Stimulated activated CD4-positive, alpha-beta T cell treated with anti-CD3 and anti-CD28 coated beads, TNF-alpha, amount 100 ng/mL, for 1 hour (primary cell): ENCODE measurements around the gene GLIS2.

ENCODE experiments used
- DNase-seq, 3 donors: peaks; one replicate each; pipeline ENCODE4 v3.0.0-alpha.2; 2020; ENCODE audit warnings: low read depth in 3 of 3, low spot score in 1 of 3

The GLIS2 gene

DNA sequence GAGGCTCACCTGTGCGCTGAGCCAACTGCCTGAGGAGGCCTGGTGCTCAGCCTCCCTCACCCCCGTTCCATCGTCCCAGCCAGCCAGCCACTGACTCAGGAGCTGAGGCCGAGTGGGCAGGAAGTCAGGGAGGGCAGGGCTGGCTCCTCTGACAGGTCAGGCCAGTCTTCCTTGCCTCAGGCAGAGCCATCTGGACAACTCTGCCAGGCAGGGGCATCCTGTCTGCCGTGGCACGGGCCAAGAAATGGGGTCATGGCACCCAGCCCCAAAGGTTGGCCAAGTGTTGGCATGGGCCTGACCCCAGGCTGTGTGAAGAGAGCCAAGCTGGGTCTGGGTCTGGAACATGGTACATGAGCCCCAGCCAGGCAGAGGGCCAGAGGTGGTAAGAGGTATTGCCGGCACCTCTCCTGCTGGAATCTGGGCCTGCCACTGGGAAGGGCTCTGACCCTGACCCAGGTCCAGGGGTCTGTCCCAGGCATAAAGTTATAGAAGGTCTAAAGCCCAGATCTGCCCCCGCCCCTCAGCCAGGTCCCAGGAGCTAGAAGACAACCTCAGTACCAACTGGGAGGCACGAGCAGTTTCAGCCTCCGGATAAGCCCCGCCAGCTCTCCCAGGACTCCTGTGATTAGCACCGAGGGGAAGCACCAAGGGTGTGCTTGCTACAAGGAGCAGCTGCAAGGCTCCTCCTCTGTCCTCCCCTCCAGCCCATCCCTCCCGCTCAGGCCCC, 53.3 kb downstream of the GLIS2 start:
- no peak for DNase-seq

DNA sequence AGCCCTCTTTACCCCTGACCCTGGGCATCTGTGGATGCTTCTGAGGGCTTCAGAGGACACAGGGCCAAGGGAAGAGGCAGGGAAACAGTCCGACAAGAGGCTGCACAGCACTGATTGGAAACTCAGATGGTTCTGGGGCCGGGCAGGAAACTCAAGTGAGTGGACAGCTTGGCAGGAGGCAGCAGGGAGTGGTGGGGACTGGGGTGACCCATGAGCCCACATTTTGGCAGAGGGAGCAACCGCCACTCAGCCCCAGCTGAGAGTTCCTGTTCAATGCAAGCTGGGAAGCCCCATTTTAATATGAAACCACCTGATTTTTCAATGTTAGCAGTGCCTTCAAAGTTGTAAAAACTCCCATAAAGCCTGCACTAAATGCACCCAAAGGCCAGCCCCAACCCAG, 54.3 kb downstream of the GLIS2 start:
- no peak for DNase-seq

DNA sequence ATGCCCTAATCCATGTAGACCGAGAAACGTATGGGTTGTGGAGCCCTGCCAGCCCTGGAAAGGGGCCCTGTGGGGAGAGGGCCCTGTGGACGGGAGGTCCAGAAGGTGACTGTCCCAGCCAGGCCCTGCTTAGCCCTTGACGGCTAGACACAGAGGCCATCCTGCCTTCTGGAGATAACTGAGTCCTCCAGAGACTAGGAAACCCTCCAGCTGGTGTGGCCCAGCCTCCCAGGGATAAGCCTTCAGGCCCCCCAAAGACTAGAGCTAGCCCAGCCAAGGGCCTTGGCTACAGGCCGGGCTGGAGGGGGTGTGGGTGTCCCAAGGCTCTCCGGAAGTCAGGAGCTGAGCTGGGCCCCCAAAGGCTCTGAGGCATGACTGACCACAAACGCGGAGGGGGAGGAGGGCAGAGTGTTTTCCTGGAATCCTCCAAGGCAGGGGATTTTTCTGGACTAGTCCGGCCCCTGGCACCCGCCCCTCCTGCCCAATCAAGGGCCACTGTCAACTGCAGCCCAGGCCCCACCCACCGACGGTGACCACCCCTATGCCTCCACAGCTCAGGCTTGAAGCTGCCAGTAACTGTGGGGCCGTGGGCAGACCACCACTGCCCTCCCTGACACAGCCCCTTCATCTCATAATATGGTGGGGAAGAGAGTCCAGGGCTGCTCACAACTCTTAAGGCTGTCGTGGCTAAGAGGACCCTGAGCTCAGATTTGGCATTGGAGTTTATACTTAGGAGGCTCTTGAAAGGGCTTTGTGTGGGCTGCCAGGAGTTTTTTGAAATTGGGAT, 54.9 kb downstream of the GLIS2 start:
- DNase-seq = no peak

DNA sequence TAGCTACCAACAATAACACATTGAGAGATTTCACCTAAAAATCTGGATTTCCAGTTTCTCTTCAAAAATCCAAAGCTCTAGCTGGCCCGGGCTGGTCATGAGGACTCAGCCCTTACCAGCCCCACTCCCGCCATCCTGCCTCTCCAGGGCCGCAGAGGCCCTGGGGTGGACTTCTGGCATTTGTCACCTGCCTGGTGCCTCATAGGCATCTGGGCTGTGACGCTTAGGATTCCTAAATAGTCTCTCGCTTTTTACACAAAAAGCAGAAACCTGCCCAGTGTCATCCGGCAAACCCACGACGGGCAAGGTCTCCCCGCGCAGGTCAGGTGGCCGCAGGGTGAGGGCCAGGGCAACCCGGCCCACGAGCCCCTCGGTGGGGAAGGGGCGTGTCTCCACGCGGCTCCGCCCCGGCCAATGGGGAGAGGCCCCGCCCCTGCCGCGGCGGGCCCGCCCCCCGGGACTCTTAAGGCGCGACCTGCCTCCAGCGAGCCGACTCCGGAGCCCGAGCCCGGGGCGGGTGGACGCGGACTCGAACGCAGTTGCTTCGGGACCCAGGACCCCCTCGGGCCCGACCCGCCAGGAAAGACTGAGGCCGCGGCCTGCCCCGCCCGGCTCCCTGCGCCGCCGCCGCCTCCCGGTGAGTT, 55.6 kb downstream of the GLIS2 start, which contains the start of gene VASN:
VASN (plus strand) TSS at position 492 of the 644 bp plus-strand sequence. CDS start 9,030 bp downstream, outside the sequence.
- DNase-seq = peak; percentile 21 to 67 (median 58)

DNA sequence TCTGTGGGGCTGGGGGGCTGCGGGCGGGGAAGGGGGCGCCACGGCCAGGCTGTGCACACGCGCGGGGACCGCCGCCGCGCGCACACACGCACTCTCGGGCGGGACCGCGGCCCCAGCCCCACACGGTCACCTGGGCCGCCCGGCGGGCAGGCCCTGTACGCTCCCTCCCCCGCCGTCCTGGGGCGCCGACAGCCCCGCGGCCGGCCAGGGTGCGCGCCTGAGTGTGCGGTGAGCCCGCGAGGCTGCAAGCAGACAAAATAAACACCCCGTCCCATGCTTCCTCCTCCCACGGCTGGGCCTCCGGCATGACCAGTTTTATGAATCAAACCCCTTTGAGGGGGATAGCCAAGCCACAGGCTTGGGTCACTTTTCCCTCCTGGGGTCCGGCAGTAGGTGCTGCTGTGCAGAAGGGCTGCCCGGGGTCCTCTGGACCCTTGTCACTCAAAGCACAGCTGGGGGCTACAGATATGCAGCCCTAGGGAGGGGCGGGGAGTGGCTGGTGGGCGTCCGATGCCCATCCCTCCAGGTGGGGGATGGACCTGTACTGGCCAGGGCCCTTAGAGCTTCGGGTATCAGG, 56.2 kb downstream of the GLIS2 start:
- DNase-seq = no peak

DNA sequence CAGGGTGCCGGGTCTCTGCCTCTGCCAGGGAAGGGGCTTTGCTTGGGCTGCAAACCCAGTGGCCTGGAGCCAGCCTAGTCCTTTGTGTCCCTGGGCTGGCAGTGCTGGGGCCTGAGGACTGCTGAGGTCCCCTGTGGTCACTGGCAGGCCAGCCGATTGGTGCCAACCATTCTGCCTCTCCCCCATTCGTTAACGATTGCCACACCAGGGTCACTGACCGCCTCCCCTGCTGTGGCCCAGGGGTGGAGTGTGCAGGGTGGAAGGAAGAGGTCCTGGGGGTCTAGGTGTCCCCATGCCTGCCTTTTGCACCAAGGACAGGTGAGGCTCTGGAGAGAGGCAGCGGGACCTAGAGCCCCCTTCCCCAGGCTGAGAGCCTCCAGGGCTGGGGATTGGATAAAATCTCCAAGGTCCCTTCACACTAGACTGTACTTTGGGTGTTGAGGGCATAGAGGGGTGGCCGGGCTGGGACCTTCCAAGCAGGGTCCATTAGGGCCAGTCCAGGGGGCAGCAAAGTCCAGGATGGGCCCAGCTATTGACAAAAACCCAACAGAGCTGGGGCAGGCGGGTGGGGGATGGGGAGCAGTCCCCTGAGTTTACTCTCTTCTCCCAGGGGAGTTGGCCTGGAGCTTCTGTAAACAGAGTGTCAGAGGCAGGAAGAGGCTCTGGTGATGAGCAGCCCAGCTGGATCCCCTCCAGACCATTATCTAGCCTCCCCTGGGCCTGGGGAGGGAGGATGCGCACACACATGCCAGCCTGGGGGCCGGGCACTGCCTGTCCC, 56.9 kb downstream of the GLIS2 start:
- DNase-seq = no peak

DNA sequence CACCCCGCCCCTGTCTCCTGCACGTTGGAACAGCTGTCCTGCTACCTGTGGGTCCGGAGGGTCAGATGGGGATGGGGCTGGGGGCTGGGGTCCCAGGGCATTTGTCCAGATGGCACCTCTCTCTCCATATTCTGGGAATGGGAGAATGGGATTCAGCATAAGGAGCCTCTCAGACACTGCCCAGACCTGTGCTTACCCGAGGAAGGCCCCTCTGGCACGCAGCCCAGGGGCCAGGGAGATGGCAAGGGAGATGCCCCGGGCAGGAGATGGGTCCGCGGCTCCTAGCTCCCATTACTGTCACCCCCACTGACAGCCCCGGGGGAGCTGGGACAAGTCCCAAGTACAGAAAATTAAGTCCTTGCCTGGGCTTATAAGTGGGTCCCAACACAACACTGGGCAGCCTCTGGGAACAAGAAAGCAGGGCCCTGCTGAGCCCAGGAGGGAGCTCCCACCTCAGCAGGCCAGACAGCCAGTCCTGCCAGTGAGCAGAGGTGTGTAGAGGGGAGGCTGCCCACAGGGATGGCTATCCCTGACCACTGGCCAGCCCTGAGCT, 57.6 kb downstream of the GLIS2 start:
- no peak for DNase-seq

DNA sequence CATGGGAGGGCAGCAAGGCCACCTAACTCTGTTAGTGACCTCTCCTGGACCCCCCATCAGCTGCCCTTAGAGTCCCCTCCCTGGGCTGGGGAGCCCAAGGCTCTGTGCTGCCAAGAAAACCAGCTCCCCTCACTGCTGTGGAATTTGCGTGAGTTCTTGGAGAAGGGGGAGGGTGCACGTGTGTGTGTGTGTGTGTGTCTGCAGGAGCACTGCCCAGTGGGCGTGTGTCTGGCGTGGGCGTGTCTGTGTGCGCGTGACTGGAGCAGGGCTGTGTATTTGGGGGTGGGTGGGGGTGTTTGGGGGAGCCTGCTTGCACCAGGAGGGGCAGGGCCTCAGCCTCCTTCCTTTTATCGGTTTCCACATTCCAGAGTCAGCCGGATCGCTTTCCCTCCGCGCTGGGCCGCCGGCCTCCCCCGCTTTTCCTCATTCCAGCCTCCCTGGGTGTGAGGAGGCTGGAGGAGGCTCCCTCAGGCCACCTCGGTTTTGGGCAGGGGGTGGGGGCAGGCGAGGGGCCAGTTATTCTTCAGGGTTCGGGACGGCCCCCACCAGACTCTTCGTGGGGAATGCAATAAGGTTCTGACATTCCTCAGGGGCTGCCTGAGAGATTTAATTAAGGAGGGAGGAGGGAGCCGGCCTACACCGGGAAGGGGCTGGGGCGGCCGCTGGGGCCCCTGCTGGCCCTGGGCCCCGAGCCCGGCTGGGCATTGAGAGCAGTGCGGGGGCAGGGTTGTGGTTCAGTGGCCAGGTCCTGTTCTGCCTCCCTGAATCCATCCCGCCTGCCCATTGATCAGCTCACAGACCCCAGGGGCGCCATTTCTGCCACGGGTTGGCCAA, 58.3 kb downstream of the GLIS2 start:
- DNase-seq = no peak

DNA sequence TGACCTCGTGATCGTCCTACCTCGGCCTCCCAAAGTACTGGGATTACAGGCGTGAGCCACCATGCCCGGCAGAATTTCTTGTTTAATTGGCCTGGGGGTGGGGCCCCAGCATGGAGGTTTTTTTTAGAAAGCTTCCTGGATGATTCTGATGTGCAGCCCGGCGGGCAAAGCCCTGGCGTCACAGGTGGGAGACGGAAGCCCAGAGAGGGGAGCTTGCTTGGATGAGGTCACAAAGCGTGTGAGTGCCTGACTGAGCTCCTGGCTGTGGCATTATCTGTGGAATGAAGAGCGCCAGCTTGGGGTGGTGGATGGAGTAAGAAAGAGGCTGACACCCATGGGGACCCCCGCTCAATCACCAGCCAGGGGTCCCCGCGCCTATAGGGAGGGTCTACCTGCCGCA, 59.9 kb downstream of the GLIS2 start:
- no peak for DNase-seq

DNA sequence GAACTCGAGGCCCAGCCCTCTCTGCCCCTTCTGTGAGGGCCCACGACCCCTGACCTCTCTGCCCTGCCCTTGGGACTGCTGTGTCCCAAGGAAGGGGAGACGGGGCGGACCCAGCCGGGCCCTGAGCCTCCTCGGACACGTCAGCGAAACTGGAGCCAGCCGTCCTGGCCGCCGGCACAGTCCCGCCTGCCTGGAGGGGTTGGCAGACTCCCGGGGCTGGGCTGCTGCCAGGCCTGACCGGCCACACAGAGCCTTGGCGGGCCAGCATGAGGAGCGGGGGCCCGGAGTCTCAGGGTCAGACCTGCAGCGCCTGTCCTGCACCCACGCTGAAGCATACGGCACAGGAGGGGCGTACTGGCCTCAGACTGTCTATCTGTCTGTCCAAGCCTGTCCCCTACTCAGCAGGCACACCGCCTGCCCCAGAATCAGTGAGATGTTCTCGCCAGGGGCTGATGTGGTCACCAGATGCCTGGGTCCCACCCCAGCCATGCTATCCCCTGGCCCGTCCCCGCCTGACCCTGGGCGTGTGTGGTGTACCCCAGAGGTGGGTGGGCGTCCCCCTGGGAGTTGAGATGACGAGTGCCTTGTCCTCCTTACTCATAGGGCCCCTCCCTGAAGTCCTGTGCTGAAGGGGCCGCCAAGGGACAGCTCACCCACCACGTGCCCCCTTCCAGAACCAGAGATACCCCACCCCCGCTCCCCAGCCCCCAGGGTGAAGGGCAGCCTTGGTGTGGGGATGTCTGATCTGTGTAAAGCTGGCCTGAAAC, 60.4 kb downstream of the GLIS2 start:
- DNase-seq = no peak

DNA sequence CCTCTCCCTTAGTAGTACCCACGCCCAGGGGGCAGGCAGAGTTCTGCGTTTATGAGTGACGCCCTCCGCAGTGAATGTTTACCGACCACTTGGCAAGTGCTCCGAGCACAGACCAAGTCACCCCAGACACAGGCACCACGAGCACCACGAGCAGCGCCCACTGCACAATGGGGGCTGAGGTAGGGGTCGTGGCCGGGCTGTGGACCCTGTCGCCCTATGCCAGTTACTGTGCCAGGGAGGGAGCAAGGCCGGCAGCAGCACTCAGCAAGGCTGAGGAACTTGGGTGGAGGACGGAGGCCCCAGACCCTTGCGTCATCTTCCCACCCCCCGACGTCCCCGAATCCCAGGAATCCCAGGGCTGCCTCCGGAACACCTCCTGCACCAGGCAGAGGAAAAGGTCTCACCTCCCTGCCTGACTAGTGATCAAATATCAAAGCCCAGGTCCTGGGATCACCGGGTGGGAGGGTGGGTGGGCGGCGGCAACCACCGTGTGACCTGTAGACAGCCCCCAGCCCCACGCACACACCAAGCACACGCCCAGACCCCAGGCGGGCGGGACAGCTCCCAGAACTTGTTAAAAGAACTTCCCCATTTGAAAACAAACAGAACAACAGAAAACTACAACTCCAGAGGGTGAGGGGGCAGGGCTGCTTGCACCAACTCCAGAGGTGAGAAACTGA, 61.2 kb downstream of the GLIS2 start:
- no peak for DNase-seq

DNA sequence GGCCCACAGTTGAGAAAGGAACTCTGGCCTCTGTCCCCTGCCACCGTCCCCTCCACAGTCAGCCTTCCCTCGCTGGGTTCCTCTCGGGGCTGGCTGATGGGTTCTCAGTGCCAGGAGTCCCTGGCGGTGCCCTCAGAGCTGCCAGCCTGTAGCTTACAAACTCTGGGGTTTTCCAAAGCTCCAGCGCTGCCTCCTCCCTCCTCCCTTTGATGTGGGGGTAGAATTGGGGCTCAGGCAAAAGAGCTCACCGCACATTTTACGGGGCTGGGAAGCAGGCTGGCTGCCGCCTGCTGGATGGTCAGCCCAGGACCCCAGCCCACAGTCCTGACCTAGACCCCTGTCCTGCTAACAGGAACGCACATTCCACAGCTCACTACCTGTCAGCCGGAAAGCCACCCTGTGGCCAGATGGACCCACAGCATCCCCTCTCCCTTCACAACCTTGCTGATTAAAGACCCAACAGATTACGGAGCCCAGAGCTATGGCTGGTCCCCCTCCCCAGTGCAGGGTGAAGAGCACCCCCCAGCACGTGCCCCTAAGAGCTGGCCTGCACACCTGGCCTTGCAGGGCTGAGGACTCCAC, 61.8 kb downstream of the GLIS2 start:
- DNase-seq = no peak

DNA sequence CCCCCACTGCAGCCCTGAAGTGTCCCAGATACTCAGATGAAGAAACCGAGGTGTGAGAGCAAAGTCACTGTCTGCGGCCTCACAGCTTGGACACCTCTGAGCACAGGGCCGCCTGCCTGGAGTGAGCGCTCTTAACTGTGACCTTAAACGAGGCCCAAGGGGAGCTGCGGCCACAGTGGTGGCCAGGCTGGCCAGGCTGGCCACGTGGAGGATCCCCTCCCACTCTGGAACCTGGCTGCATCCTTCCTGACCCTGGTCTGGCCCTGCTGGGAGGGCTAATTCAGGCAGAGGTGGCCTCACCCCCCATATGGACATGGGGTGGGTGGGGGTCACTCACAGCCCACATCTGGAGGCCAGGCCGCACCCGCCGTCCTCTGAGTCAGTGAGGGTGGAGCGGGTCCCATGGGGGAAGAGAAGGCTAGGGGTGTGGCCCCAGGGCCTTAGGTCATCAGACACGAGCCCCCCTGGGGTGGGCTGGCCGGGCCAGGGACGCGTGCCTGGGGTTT, 62.3 kb downstream of the GLIS2 start:
- no peak for DNase-seq

DNA sequence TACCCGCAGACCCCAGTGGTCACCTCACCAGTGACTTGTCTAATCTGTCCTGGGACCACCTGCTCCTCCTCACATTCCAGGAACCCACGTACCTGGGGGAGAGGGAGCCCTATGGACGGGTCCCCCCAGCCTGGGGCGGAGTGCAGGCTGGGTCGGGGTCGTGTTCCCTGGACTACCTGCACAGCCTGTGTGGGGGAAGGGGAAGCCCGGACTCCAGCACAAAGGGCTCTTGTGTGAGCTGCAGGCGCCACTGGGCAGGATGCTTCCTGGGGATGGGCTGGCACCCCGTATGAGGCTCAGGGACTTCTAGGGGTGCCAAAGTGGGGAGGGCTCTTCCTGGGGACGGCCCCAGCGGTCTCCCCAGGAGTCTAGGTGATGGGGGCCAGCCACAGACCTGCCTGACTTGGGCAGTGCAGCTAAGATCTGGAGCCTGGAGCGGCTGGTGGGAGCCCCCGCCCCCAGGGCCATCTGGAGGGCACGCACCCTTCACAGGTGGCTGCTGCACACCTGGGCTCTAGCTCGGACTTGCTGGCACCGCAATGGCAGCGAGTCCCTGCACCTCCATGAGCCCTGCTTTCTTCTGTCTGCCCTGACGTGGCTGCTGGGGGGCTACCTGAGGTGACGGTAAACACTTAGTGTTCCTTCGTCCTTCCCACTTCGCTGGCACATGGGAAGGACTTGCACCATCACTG, 63.3 kb downstream of the GLIS2 start:
- no peak for DNase-seq

DNA sequence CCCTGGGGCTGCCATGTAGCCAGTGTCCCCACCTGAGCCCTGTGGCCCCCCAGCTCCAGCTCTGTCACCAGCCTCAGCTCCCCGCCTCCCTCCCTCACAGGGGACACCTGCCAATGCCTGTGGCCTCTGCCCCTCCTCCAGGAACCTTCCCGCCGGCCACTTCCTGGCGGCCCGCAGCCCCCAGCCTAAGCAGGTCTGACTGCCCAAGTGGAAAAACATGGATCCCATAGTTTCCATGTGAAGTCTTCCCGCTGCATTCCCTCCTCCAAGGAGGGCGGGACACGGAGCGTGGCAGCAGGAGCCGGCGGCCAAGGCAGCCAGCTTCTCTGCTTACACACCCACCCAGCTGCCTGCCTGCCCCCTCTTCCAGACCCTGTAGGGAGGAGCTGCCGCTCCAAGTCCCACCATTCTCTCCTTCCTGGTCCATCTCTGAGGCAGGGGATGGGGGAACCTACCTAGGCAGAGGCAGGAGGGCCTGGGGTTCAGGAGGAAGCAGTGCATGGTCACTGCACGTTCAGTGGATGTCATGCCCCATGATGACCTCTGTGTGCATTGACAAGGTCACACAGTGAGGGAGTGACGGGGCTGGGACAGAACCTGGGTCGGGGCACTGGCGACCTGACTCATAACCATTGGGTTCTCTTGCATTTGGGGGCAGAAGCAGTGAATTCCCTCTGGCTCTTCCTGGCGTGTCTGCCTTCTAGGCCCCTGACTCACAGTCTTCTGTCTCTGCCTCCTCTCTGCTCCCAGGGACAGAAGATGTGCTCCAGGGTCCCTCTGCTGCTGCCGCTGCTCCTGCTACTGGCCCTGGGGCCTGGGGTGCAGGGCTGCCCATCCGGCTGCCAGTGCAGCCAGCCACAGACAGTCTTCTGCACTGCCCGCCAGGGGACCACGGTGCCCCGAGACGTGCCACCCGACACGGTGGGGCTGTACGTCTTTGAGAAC, 64.5 kb downstream of the GLIS2 start:
- DNase-seq = no peak
